SHP77 (cell line): Measurements from ENCODE around the gene UBE2I.

Experiments used
- DNase-seq, 2 experiments: peaks; one replicate each; lab custom pipeline; 2025; lab: John Stamatoyannopoulos, UW

The UBE2I gene

DNA sequence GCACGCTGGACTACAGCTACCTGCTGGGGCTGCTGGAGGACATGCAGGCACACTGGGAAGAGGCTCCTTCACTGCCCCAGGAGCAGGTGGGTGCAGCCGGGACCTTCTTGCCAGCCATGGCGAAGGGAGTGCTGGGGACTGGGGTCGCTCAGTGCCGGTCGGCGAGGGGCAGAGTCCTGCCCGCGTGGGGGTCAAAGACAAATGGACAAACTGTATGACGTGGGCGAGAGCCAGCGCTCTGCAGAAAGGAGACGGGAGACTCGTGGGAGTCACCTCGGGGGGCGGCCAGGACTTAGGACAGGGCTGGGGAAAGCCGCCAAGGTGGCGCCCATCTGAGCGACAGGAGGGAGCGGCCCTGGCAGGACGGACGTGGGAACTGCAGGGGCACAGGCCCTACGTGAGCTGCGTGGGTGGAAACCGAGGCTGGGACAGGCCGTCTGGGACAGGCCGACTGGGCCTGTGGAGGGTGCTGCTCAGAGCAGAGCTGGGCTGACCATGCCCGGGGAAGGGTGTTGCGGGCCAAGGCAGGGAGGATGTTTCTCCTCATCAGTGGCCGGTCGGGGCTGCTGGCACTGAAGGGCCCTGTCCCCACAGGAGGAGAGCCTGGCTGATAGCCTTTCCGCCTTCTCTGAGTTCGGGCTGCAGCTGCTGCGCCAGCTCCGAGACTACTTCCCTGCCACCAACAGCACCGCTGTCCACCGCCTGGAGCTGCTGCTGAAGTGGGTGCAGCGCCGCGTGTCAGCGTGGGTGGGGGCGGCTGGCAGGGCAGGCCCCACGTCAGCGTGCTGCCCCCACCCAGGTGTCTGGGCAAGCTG, 34.2 kb downstream of the UBE2I start:
- DNase-seq, result peak in 1 of 2 experiments; percentile 13

DNA sequence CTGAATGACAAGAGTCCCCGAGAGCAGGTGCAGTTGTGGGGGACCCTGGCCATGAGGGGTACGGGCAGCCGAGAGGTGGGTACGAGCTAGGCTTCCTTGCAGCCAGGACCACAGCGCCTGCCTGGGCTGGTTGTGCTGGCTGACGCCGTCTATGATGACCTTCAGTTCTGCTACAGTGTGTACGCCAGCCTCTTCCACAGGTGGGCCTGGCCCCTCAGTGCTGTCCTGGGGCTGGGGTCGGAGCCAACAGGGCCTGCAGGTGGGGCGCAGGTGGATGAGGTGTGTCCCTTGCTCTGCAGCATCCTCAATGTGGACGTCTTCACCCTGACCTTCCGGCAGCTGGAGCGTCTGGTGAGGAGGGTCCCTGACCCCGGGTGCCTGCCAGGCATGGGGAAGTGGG, 35.1 kb downstream of the UBE2I start:
- DNase-seq, result no peak

DNA sequence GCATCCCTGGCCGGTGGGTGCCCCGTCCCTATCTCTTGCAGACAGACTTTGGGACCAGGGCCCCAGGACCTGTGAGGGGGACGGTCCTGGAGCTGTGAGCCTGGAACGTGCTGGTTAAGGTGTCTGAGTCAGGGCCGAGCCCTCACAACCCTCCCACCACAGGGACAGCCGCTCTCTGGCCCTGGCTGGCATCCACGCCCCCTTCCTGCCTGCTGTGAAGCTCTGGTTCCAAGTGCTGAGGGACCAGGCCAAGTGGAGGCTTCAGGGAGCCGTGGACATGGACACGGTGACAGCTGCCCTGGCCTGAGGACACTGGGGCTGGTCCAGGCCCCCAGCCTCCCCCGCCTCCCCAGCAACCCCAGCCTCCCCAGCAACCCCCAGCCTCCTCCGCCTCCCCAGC, 35.7 kb downstream of the UBE2I start:
- no peak for DNase-seq

DNA sequence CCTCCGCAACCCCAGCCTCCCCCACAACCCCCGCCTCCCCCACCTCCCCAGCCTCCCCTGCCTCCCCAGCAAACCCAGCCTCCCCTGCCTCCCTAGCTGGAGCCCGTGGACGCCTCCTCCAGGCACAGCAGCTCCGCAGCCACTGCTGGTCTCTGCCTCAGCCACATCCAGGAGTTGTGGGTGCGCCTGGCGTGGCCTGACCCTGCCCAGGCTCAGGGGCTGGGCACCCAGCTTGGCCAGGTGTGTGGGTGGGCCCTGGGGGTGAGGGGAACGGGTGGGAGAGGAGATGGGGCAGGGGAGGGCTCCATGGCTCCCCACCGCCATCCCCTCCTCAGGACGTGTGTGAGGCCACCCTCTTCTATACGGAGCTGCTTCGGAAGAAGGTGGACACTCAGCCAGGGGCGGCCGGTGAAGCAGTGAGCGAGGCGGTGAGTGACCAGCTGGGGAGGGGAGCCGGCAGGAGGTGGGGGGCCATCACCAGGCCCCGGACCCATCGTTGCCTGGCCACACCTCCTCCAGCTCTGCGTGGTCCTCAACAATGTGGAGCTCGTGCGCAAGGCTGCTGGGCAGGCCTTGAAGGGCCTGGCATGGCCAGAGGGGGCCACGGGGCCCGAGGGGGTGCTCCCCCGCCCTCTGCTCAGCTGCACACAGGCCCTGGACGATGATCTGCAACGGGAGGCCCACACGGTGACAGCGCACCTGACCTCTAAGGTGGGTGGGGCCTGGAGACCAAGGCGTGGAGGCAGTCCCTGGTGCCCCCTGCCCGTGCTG, 36.4 kb downstream of the UBE2I start:
- no peak for DNase-seq

DNA sequence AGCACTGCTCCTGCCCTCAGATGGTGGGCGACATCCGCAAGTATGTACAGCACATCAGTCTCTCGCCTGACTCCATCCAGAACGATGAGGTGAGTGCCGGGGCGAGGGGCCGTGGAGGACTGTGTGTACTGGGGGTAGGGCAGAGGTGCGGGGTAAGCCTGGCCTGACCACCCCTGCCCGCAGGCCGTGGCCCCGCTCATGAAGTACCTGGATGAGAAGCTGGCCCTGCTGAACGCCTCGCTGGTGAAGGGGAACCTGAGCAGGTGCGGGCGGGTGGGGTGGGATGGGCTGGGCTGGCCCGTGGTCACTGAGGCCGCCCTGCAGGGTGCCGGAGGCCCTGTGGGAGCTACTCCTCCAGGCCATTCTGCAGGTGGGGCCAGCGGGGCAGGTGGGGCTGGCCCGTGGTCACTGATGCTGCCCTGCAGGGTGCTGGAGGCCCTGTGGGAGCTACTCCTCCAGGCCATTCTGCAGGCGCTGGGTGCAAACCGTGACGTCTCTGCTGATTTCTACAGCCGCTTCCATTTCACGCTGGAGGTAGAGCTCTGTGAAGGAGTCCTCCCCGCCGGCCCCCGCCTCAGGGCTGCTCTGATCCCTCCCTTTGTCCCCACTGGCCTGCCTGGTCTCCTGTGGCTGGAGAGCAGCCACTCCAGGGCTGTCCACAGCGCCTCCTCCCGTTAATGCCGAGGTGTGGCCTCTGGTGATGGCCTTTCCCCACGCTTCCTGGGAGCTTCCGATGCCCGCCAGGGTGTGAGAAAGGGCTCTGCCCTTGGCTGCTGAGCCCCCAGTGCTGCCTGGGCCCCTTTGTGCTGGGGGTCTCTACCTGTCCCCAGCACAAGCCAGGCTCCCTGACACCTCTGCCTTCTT, 37.2 kb downstream of the UBE2I start:
- no peak for DNase-seq

DNA sequence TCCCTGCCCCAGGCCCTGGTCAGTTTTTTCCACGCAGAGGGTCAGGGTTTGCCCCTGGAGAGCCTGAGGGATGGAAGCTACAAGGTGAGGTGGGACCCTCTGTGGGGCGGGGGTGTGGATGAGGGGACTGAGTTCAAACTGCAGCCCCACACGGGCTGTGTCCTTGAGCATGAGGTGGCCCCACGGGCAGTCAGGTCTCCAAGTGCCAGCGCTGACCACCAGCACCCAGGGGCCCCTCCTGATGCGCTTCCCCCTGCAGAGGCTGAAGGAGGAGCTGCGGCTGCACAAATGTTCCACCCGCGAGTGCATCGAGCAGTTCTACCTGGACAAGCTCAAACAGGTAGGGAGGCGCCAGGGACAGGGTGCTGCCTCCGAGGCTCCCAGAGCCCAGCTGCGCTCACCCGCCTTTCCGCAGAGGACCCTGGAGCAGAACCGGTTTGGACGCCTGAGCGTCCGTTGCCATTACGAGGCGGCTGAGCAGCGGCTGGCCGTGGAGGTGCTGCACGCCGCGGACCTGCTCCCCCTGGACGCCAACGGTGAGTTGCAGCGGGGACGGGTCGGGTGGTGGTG, 37.9 kb downstream of the UBE2I start:
- DNase-seq, result no peak

DNA sequence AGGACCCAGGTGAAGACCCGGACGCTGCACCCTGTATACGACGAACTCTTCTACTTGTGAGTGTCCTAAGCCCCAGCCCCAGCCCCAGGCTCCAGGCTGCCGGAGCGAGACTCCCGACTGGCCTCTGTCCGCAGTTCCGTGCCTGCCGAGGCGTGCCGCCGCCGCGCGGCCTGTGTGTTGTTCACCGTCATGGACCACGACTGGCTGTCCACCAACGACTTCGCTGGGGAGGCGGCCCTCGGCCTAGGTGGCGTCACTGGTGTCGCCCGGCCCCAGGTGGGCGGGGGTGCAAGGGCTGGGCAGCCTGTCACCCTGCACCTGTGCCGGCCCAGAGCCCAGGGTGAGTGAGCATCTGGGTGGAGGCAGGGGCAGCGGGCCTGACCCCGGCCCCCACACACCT, 38.5 kb downstream of the UBE2I start:
- no peak for DNase-seq

DNA sequence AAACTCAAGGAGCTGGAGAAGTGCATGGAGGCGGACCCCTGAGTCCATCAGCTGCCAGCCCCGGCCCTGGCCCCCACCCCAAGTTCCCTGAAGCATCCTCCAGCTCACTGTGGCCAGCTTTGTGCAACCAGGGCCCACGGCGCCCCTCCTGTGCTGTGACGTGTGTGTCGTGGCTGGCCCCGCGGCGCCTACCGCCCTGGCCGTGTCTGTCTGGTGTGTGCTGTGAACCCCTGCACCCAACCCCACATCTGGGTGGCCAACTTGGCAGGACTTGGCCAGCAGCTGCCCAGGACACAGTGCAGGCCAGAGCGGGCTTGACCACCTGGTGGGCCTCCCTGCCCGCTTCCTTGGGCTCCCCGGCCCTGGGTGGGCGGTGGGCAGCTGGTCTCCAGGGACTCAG, 39.0 kb downstream of the UBE2I start:
- DNase-seq, result no peak

DNA sequence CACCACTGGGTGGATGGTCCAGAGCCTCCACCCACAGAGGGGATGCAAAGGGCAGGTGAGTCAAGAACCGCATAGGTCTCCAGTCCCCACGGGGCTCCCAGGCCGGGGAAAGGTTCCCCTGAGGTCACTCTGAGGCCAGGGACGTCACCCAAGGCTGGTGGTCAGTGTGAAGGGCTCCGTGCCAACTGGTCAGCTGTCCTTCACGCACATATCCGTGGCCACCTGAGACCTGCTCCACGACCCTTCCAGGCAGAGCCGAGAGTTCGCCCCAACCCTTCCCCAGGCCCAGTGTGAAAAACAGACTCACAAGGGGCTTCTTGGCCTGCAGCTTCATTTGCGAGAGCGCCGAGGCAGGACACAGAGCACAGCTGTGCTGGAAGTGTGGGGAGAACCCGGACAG, 39.5 kb downstream of the UBE2I start:
- no peak for DNase-seq

DNA sequence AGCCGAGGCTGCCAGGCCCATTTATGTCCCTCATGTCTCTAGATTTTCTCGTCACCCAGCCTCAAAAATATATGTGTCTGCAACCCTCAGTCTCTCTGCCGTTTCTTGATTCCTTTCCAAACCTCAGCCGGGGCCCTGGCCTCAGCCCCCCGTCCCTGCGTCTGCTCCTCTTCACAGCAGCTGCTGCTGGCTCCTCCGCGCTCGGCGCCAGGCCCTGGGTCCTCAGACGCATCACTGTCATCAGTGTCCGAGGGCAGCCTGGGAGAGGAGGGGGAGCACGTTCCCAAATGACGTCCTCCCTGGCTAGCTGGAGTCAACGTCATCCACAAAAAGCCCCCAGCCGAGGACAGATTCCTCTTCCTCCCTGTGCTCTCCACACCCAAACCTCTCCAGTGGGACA, 39.9 kb downstream of the UBE2I start:
- DNase-seq, result no peak

DNA sequence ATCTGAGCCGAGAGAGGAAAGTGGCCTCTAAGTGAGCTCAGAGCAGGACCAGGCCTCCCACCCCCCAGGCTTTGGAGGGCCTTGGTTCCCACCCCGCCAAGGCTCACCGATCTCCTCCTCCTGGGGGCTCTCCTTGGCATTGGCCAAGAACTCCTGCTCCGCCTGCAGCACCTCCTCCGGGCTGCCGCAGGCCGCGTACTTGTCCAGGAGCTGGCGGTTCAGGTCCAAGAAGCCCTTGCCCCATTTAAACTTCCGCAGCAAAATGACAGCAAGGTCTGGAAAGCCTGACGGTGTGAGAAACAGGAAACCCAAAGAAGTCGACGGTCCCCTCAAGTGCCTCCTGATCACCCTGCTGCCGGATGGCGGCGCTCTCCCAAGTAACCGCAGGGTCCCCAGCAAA, 40.5 kb downstream of the UBE2I start:
- no peak for DNase-seq

DNA sequence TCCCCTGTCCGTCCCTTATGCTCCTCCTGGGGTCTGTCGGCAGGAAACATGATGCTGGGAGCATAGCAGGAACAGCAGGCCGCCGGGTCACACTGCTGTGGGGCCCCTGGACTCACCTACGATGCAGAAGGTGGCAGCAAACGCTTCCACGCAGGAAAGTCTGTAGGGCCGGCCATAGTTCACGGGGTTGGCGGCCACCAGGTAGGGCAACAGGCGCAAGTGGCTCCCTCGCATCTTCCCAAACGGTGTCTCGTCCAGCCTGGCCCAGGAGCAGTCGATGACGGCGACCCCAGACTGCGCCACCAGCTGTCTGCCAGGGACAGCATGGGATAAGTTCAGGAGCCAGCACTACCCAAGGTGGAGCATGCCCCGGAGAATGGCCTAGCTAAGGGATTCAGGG, 41.3 kb downstream of the UBE2I start:
- no peak for DNase-seq

DNA sequence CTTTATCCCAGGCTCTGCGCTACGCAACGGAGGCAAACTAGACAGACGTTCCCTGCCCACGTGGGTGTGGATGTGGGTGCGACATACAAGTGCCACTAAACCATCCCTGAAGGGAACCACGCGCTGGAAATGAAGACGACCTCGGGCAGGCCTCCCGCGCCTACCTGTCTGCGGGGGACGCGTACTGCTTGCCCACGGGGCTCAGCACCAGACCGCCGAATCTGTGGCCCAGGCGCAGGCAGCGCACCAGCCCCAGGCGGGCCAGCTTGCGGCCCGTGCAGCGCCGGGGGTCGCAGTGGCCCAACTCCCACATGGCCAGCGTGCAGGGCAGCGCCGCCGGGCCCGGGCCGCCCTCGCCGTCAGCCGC, 41.8 kb downstream of the UBE2I start:
- no peak for DNase-seq

DNA sequence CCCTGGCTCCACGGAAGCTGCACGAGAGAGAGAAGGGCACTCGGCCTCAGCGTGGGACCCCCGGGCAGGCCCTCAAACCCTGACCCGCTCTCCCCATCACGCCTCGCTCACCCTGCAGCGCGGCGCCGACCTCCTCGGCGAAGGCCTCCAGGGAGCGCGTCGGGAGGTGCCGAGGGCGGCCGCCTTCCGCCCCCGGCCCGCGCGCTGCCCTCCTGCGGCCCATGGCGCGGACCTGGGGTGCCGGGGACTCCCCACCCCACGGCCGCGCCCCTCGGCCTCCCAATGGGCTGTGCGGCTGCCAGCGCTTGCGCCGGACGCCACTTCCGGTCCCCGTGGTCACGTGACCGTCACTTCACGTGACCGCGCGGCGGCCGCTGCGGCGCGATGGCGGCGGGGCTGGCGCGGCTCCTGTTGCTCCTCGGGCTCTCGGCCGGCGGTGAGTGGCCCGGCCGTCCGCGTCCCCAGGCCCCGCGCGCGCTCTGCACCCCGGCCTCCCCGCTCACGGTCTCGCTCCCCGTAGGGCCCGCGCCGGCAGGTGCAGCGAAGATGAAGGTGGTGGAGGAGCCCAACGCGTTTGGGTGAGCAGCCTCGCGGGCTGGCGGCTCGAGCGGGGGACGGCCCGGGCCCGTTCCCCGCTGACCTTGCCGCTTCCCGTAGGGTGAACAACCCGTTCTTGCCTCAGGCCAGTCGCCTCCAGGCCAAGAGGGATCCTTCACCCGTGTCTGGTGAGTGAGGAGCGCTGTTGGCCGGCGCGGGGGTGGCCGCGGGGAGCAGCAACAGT, 42.3 kb downstream of the UBE2I start, which contains the start of the genes GNPTG and TSR3:
Gene GNPTG (plus strand): TSS at position 350 of the 781 bp plus-strand sequence. CDS start 35 bp downstream, at position 385.
Gene TSR3 (minus strand): TSS at position 297 of the 781 bp plus-strand sequence. CDS start 74 bp downstream, at position 223.
- peak; percentile 33 to 66 for DNase-seq

DNA sequence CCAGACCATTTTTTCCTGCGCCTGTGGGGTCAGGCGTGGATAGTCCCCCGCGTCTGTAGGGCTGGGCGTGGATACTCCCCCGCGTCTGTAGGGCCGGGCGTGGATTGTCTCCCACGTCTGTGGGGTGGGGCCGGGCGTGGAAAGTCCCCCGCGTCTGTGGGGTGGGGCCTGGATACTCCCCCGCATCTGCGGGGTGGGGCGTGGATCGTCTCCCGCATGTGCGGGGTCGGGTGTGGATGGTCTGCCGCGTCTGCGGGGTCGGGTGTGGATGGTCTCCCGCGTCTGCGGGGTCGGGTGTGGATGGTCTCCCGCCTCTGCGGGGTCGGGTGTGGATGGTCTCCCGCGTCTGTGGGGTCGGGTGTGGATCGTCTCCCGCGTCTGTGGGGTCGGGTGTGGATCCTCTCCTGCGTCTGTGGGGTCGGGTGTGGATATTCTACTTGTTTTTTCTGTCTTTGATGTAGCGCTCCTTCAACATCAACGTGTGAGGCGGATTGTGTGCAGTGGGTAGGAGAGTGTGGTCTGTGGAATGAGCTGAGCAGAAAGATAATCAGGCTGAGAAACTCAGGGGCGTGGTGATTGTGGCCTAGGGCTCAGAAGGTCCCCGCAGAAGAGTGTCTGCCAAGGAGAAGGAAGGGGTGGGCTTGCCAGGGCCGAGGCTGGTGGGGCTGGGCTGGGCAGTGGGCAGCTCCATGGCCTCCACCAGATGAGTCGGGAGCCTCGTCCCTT, 45.5 kb downstream of the UBE2I start:
- no peak for DNase-seq

DNA sequence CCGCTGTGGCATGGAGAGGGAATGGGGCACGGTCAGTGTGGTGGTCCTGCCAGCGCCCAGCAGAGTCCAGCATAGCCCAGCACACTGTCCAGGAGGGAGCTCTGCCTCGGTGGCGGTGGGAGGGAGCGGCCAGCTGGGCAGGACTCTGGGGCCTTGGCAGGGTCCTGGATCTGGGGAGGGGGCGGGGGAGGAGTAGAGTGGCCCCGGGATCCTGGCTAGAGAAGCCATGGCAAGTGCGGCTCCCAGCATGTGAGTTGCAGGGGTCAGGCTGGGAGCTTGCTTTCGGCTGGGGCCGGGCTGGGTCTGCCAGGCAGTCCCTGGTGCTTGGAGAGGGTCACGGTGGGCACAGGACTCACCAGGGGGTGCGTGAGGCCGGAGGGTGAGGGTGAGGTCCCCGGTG, 46.2 kb downstream of the UBE2I start:
- DNase-seq, result no peak

DNA sequence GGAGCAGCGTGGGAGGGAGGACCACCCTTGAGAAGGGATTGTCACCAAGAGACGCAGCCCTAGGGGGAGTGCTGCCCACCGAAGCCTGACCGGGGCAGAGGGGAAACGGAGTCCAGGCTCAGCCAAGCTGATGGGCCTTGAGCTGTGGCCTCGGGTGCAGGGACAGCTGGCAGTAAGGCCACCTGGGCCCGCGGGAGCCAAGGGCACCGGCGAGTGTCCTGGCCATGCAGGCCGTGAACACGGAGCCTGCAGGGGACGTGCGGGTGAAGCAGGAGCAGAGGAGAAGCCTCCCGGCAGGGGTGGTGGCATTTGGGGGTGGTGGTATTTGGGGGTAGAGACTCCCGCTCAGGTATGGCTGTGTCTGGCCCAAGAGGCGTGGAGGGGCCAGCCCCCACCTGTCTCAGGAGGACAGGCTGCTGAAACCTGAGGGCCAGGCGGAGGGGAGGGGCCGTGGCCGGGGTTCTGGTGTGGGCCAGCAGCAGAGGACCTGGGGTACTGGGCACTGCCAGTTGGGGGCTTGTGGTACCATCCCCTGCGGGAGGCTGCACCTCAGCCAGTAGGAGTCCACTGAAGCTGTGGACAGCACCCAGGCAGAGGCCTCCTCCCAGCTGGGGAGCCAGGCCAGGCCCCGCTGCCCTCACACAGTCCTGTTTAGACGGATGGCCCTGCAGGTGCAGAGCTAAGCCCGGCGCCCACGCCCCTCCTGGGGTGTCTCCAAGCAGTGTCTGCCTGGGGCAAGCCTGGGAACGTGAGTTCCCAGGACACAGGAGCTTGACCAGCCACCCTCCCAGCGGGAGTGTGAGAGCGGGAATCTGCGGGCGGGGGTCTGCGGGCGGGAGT, 46.8 kb downstream of the UBE2I start:
- no peak for DNase-seq

DNA sequence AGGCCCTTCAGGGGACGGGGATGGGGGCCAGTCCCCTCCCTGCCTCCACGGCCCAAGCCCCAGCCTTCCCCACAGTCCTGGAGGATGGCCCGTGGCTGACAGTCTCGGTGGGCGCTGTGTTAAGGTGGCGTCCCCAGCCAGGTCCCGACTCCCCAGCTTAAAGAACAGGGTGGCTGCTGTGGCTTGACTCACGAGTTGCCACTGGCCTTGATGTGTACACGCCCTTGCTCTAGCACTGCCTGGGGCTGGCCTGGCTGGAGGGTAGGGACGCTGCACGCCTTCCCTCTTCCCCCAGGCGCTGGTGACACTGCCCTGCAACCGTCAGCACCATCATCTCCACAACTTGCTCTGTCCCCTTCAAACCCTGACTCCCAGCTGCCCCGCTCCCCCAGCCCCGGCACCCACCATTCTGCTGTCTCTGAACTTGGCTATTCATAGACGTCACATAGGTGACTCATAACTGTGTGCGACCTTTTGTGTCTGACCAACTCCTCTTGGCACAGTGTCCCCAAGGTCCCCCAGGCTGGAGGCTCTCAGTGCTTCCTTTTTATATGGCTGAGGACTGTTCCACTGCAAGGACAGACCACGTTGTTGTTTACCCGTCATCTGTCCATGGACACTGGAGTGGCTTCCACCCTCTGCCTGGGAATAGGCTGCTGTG, 48.6 kb downstream of the UBE2I start:
- no peak for DNase-seq
